HG02763 (cell line): ENCODE results near the gene COL4A2.
A peak's percentile ranks its signal among the peaks of the same experiment; 100 is the strongest.

Experiments used
- ATAC-seq: cut with Tn5 transposase; IDR thresholded peaks from one replicate; pipeline ENCODE4 v1.9.1; 2021; ENCODE audit warnings: mild to moderate bottlenecking, moderate library complexity; ENCODE audit not compliant: unreplicated experiment

The COL4A2 gene

GRCh38 chr13:110351636-110352420 lies 44.7 kb downstream of the COL4A2 start:
- no peak for ATAC-seq

DNA sequence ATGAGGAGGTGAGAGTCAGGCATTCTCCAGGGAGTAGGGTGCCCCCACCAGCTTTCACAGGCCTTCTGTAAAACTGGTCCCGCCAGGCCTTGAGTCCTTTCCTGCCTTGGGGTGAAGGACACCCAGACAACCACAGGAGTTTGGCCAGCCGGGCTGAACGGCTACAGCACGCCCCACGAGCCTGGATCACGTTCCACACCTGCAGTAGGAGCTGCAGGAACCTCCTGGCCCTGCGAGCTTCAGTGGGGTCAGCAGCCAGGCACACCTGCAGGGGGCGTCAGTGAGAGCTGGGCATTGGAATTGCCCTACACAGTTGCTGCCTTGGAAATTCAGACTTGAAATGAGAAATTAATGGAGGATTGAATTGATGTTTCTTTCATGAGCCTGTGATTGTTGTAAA lies 45.7 kb downstream of the COL4A2 start:
- no peak for ATAC-seq

DNA sequence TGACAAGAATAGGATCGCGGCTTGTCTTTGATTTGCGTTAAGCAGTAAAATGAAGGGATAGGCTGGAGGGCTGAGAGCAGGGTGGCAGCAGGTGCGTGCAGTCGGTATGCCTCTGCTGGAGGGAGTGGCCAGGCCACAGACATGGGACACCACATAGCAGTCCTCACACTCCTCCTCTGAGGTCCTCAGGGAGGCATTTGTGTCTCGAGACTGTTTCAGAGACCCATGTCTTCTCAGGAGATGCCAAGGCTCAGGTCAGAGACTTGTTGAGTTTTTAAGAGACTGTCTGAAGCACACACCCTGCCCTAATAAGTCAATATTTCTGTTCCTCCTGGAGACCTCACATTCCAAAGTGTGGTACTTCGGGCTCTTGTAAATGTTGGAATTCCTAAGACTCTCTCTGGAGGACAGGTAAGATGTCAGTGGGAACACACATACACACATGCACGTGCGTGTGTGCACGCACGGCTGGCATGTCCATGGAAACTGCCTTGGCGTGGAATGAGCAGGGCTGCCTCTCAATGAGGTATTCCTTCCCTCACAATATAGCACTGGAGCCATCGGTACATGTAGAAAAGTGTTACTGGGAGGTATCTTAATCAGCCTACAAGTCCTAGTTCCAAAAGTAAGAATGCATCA lies 46.4 kb downstream of the COL4A2 start:
- no peak for ATAC-seq

DNA sequence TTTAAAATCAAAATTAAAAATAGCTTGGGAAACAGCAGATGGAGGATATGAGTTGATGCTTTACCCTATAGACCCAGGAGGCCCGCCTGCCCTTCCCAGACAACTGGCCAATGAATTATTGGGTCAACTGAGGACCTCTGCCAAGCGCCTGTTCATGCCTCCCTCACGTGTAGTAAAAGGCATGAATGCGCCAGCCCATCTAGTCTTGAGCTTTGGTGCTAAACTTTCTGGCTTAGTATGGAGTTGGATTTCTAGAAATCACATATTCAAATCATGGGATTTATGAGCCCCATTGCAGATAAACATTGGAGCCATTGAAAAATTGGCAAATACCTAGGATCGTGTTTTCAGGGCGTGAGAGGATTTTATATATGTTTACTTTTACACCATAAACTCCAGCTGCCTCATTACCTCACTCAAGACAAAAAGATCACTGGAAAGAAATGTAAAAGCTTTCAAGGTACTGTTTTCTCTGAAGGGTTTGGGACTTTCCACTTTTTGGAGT lies 47.1 kb downstream of the COL4A2 start:
- no peak for ATAC-seq

DNA sequence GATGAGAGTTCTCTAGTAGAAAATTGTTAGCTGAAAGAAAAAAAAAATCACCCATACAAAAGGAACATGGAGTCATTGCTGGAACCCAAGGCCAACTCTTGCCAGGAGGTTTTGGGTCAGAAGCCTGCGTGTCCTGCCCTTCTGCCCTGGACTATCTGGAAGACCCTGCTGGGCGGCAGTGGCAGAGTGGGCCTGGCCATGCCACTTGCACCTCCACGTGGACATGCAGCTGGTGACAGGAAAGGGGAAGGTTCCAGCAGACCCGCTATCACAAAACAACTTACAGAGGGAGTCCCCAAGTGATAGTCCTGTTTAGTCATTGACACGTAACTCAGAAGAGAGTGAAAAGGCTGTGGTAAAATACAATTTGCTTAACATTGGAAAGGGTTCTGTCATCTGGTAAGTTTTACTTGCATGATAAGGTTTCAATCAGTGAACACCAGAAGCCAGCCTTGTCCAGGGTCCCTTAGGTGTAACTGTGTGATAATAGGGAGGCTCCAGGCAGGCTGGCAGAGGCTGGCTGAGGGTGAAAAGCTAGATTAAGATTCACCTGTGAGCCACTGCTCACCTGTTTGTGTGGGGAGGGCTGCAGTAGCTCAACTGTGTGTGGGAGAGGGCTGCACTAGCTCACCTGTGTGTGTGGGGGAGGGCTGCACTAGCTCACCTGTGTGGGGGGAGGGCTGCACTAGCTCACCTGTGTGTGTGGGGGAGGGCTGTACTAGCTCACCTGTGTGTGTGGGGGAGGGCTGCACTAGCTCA lies 47.8 kb downstream of the COL4A2 start:
- no peak for ATAC-seq

DNA sequence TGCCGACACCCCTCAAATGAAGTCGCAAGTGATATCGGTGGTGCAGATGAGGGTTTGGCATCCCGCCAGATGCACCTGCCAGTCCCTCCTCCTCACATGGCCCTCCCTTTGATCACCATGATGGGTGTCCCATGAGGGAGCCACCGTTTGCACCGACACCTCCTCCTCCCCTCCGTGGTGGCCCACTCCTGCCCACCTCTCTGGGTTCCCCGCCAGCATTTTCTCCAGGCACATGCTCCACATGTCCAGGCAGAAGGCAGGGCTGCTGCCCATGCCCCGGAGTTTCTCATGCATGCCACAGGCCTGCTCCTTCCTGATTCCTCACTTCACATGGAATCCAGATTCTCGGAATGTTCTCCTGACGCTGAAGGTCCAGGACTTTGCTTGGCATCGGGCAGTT lies 49.3 kb downstream of the COL4A2 start:
- ATAC-seq = no peak

DNA sequence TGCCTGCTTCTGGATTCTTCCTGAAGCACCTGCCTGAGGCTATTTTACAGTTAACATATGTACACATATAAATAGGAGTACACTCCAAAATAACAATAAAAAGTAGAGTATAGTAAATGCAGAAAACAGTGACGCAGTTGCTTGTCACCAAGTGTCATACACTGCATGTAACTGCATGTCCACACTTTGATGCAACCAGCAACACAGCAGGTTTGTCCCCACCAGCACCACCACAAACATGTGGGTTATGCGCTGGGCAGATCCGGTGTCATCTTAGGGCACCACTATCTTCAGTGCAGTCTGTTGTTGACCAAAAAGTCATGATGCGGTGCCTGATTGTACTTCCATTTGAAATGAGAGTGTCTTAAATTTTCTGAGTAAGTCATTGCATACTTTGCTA lies 51.3 kb downstream of the COL4A2 start:
- ATAC-seq = no peak

DNA sequence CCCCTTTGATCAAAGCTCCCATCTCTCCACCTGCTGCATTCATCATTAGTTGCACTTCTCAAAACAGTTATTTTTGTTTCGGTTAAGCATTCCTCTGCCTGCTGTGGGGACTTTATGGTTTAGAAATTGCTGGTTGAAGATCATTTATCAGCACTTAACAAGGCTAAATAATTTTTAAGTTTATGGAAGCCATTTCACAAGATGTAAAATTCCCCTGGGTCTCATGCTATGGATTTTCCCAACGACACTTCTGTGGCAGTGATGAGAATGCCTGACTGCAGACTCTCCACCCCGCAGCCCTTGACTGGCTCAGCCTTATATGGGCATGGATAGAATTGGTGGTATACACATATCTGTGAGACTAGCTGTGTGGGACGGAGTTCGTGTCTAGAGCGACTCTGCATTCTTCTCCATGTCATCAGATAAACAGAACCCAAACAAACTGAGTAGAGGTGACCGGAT lies 52.8 kb downstream of the COL4A2 start:
- no peak for ATAC-seq

- ATAC-seq = no peak
Observed at GRCh38 chr13:110360598-110360997, 53.5 kb downstream of the COL4A2 start.

- no peak for ATAC-seq
Observed at GRCh38 chr13:110361365-110361911, 54.4 kb downstream of the COL4A2 start.

DNA sequence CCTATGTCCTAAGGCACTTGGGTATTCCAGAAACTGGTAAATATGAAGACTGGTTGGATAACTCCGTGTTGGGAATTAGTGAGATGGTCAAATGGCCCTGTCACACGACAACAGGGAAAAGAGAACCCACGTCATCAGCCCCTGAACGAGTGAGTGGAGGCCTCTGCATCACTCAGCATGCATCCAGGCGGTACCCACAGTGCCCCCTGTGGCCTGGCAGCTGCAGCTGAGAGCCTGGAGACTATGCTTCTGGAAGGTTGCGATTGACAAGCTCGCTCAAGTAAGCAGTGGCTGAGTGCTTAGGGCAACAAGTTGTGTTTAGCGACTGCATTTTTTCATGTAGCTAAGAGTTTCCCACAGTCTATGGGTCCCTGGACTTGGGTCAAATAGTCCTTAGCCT lies 55.9 kb downstream of the COL4A2 start:
- no peak for ATAC-seq

DNA sequence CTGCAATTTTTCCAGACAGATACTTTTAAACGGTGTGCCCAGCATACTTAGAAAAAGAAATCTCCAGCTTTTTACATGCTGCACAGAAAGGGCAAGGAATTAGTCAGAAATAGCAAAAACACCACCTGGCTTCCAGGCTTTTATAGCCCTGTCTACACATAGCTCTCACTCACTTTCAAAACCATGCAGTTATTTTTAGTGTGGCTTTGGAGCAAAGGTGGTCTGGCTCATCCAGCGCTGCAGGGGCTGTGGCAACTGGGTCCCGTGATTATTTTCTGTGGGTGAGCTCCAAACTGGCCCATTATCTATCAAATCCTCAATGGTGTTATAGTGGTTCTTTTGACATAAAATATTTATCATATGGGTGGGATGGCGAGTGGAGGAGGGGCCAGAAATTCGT lies 57.0 kb downstream of the COL4A2 start:
- ATAC-seq = no peak

- ATAC-seq = no peak
Observed at GRCh38 chr13:110365876-110366275, 58.8 kb downstream of the COL4A2 start.

- no peak for ATAC-seq
Observed at GRCh38 chr13:110366733-110367132, 59.6 kb downstream of the COL4A2 start.

- ATAC-seq = no peak
Observed at GRCh38 chr13:110367620-110368019, 60.5 kb downstream of the COL4A2 start.

DNA sequence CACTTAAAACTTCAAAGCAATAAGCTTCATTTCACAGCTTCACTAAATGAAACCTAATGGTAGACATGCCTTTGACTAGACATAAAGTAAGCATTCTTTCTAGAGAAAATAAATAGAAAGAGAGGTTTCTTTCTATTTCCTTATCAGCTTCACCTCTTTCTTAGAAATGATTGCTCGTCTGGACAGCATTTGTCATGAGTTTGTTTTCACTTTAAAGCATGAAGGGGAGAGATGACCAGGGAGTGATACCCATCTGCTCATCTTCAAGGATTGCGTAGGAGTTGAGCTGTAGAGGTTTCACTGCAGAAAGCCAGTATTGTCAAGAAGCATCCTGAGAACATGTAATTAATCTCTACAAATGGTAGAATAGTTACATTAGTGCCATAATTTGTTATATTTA lies 61.3 kb downstream of the COL4A2 start:
- ATAC-seq = no peak

DNA sequence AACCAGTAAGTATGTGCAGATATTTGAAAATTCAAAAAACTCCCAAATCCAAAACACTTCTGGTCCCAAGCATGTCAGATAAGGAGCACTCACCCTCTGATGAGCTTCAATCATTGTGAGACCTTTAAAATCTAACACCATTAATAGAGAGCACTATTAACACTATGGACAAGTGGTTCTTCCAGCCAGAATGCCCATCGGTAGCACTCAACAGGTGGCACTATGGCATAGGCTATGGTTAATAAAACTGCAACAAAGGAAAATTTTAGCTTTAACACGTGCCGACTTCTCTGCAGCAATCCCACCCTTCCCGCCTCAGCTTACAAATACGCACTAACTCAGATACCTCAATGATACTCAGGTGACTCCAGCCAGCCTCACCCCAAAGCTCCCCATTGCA lies 62.3 kb downstream of the COL4A2 start:
- ATAC-seq = no peak

- ATAC-seq = peak; percentile 61
Observed at GRCh38 chr13:110371550-110372465, 64.7 kb downstream of the COL4A2 start.

- ATAC-seq = no peak
Observed at GRCh38 chr13:110372676-110373075, 65.6 kb downstream of the COL4A2 start.

GRCh38 chr13:110373617-110374016 lies 66.5 kb downstream of the COL4A2 start:
- no peak for ATAC-seq
